Measurements from ENCODE around the gene BLNK.

BLNK gene

GRCh38 chr10:96297486-96297885 is 26.1 kb upstream of the BLNK start:
- no peak for DNase-seq (ENCODE audit: extremely low read depth, low read depth)
- TF ChIP-seq CTCF (IDR thresholded peaks at IDR 0.05; ENCODE audit: low read depth, low read length) = no peak

- no peak for DNase-seq (ENCODE audit: extremely low read depth, low read depth)
- no peak for TF ChIP-seq CTCF (IDR thresholded peaks at IDR 0.05; ENCODE audit: low read depth, low read length)
Observed at GRCh38 chr10:96295475-96295874, 24.1 kb upstream of the BLNK start.

- DNase-seq (ENCODE audit: extremely low read depth, low read depth) = peak; percentile 7
Observed at GRCh38 chr10:96292971-96293920, 21.9 kb upstream of the BLNK start.

GRCh38 chr10:96290368-96291133 is 19.2 kb upstream of the BLNK start:
- no peak for TF ChIP-seq CTCF (IDR thresholded peaks at IDR 0.05; ENCODE audit: low read depth, low read length)
- DNase-seq (ENCODE audit: extremely low read depth, low read depth) = no peak

More at GRCh38 chr10:96292971-96293920, 21.9 kb upstream of the BLNK start:
- TF ChIP-seq CTCF (IDR thresholded peaks at IDR 0.05; ENCODE audit: low read depth, low read length) = peak; percentile 39

GRCh38 chr10:96289218-96289910 is 18.0 kb upstream of the BLNK start:
- TF ChIP-seq CTCF (IDR thresholded peaks at IDR 0.05; ENCODE audit: low read depth, low read length) = no peak
- no peak for DNase-seq (ENCODE audit: extremely low read depth, low read depth)

DNA sequence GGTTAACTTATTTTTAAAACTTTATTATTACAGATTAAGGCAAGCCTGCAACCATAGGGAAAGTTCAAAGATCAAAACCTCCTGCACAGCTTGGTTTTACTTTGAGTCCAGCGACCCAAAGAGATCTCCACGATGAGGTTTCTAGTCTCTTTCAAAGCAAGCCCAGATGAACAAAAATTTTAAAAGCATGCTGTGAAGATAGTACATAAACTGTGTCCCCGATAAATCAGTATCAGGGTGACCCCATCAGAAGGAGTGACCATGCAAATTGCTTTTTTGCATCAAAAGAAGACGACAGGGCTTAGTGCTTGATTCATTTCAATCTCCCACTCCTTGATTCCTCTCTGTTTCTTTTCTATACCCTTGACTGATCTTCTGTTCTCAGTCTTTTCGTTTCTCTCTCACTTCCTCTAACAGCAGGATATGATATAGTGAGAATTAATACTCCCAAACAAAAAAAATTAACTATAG is 16.8 kb upstream of the BLNK start:
- no peak for DNase-seq (ENCODE audit: extremely low read depth, low read depth)
- TF ChIP-seq CTCF (IDR thresholded peaks at IDR 0.05; ENCODE audit: low read depth, low read length) = no peak

All from AG09319 (cell line).